Measurements from ENCODE around the gene COL7A1. TPM values are rescaled to one million over a fixed set of nuclear protein-coding genes. Genes with fewer than 3 reads are reported as not detected.

The COL7A1 gene
- total RNA-seq, 1 experiment from 2014 or later, result 0.26 TPM

GRCh38 chr3:48571938-48572337 is 23.2 kb downstream of the COL7A1 start:
- in situ Hi-C loops (cut with HindIII; ENCODE audit: low pct_unique_long_range_greater_than_20kb, low sequenced_read_pairs), result no loop called here
- no peak for DNase-seq (ENCODE audit: low read depth, low spot score)

GRCh38 chr3:48569808-48570450 is 25.2 kb downstream of the COL7A1 start:
- DNase-seq (ENCODE audit: low read depth, low spot score), result no peak
- in situ Hi-C loops (cut with HindIII; ENCODE audit: low pct_unique_long_range_greater_than_20kb, low sequenced_read_pairs), result no loop called here

GRCh38 chr3:48569400-48569799 is 25.7 kb downstream of the COL7A1 start:
- DNase-seq (ENCODE audit: low read depth, low spot score), result no peak
- in situ Hi-C loops (cut with HindIII; ENCODE audit: low pct_unique_long_range_greater_than_20kb, low sequenced_read_pairs), result no loop called here

- DNase-seq (ENCODE audit: low read depth, low spot score), result no peak
- in situ Hi-C loops (cut with HindIII; ENCODE audit: low pct_unique_long_range_greater_than_20kb, low sequenced_read_pairs), result no loop called here
Measured at GRCh38 chr3:48568476-48568875, 26.7 kb downstream of the COL7A1 start.

GRCh38 chr3:48567500-48567899 is 27.6 kb downstream of the COL7A1 start:
- in situ Hi-C loops (cut with HindIII; ENCODE audit: low pct_unique_long_range_greater_than_20kb, low sequenced_read_pairs), result no loop called here
- no peak for DNase-seq (ENCODE audit: low read depth, low spot score)

- no peak for DNase-seq (ENCODE audit: low read depth, low spot score)
- in situ Hi-C loops (cut with HindIII; ENCODE audit: low pct_unique_long_range_greater_than_20kb, low sequenced_read_pairs), result no loop called here
Measured at GRCh38 chr3:48567090-48567489, 28.0 kb downstream of the COL7A1 start.

GRCh38 chr3:48566401-48566760 is 28.7 kb downstream of the COL7A1 start:
- no peak for DNase-seq (ENCODE audit: low read depth, low spot score)
- in situ Hi-C loops (cut with HindIII; ENCODE audit: low pct_unique_long_range_greater_than_20kb, low sequenced_read_pairs), result no loop called here

GRCh38 chr3:48565591-48566400 is 29.3 kb downstream of the COL7A1 start:
- no peak for DNase-seq (ENCODE audit: low read depth, low spot score)
- in situ Hi-C loops (cut with HindIII; ENCODE audit: low pct_unique_long_range_greater_than_20kb, low sequenced_read_pairs), result no loop called here

GRCh38 chr3:48565186-48565585 is 29.9 kb downstream of the COL7A1 start:
- no peak for DNase-seq (ENCODE audit: low read depth, low spot score)
- in situ Hi-C loops (cut with HindIII; ENCODE audit: low pct_unique_long_range_greater_than_20kb, low sequenced_read_pairs), result no loop called here

GRCh38 chr3:48564667-48565066 is 30.5 kb downstream of the COL7A1 start:
- in situ Hi-C loops (cut with HindIII; ENCODE audit: low pct_unique_long_range_greater_than_20kb, low sequenced_read_pairs), result no loop called here
- no peak for DNase-seq (ENCODE audit: low read depth, low spot score)

GRCh38 chr3:48564022-48564421 is 31.1 kb downstream of the COL7A1 start:
- in situ Hi-C loops (cut with HindIII; ENCODE audit: low pct_unique_long_range_greater_than_20kb, low sequenced_read_pairs), result no loop called here
- DNase-seq (ENCODE audit: low read depth, low spot score), result peak; percentile 92

- peak; percentile 55 for DNase-seq (ENCODE audit: low read depth, low spot score)
- in situ Hi-C loops (cut with HindIII; ENCODE audit: low pct_unique_long_range_greater_than_20kb, low sequenced_read_pairs), result no loop called here
Measured at GRCh38 chr3:48563382-48563918, 31.7 kb downstream of the COL7A1 start, which contains the start of gene UCN2. UCN2 (minus strand) TSS chr3:48563781; CDS start chr3:48563124, 657 bp downstream.

GRCh38 chr3:48562367-48563095 is 32.6 kb downstream of the COL7A1 start:
- in situ Hi-C loops (cut with HindIII; ENCODE audit: low pct_unique_long_range_greater_than_20kb, low sequenced_read_pairs), result no loop called here
- DNase-seq (ENCODE audit: low read depth, low spot score), result no peak

- in situ Hi-C loops (cut with HindIII; ENCODE audit: low pct_unique_long_range_greater_than_20kb, low sequenced_read_pairs), result no loop called here
- peak; percentile 77 for DNase-seq (ENCODE audit: low read depth, low spot score)
Measured at GRCh38 chr3:48561045-48561736, 33.9 kb downstream of the COL7A1 start.

- in situ Hi-C loops (cut with HindIII; ENCODE audit: low pct_unique_long_range_greater_than_20kb, low sequenced_read_pairs), result no loop called here
- DNase-seq (ENCODE audit: low read depth, low spot score), result no peak
Measured at GRCh38 chr3:48560648-48561018, 34.5 kb downstream of the COL7A1 start.

- DNase-seq (ENCODE audit: low read depth, low spot score), result no peak
- in situ Hi-C loops (cut with HindIII; ENCODE audit: low pct_unique_long_range_greater_than_20kb, low sequenced_read_pairs), result no loop called here
Measured at GRCh38 chr3:48558493-48559134, 36.5 kb downstream of the COL7A1 start.

All from SK-MEL-5 (cell line).